ENCODE measurements around the gene SPRYD3. TPM values are rescaled to one million over a fixed set of nuclear protein-coding genes. Genes with fewer than 3 reads are reported as not detected.
A peak's percentile ranks its signal among the peaks of the same experiment; 100 is the strongest.

SPRYD3 gene
- total RNA-seq, 1 donor from 2014 or later, result 41.2 TPM

- Mint-ChIP-seq H3K27me3 (ENCODE audit: insufficient read depth) (no peaks in the 10 kb centered on the region), H3K4me1 (ENCODE audit: low read depth) (peaks cover under 1% of the 10 kb centered on the region), H3K4me3 (no peak overlapping the region), H3K27ac (no peak overlapping the region), H3K36me3 (ENCODE audit: low read depth) (peaks cover 6% of the 10 kb centered on the region), H3K9me3 (no peaks in the 10 kb centered on the region)
- intact Hi-C loops (cut with micrococcal nuclease), result no loop called here
- no peak for DNase-seq (ENCODE audit: low spot score)
Measured at GRCh38 chr12:53060721-53061276, 18.4 kb downstream of the SPRYD3 start.

- Mint-ChIP-seq H3K4me3 (no peak overlapping the region), H3K36me3 (ENCODE audit: low read depth) (peaks cover 6% of the 10 kb centered on the region), H3K27ac (no peak overlapping the region), H3K27me3 (ENCODE audit: insufficient read depth) (no peaks in the 10 kb centered on the region), H3K4me1 (ENCODE audit: low read depth) (no peaks in the 10 kb centered on the region), H3K9me3 (no peaks in the 10 kb centered on the region)
- DNase-seq (ENCODE audit: low spot score), result no peak
- intact Hi-C loops (cut with micrococcal nuclease), result no loop called here
Measured at GRCh38 chr12:53060064-53060720, 19.0 kb downstream of the SPRYD3 start.

- intact Hi-C loops (cut with micrococcal nuclease), result no loop called here
- Mint-ChIP-seq H3K27me3 (ENCODE audit: insufficient read depth) (no peaks in the 10 kb centered on the region), H3K9me3 (no peaks in the 10 kb centered on the region), H3K27ac (no peak overlapping the region), H3K4me1 (ENCODE audit: low read depth) (no peaks in the 10 kb centered on the region), H3K36me3 (ENCODE audit: low read depth) (peaks cover 3% of the 10 kb centered on the region), H3K4me3 (no peak overlapping the region)
- DNase-seq (ENCODE audit: low spot score), result no peak
Measured at GRCh38 chr12:53059434-53060063, 19.6 kb downstream of the SPRYD3 start.

GRCh38 chr12:53058674-53059433 is 20.3 kb downstream of the SPRYD3 start:
- DNase-seq (ENCODE audit: low spot score), result no peak
- intact Hi-C loops (cut with micrococcal nuclease), result no loop called here
- no peak overlapping the region for H3K4me3 Mint-ChIP-seq
- H3K36me3 Mint-ChIP-seq (ENCODE audit: low read depth), result no peaks in the 10 kb centered on the region
- H3K9me3 Mint-ChIP-seq, result no peaks in the 10 kb centered on the region
- H3K4me1 Mint-ChIP-seq (ENCODE audit: low read depth), result peaks cover 5% of the 10 kb centered on the region
- no peaks in the 10 kb centered on the region for H3K27me3 Mint-ChIP-seq (ENCODE audit: insufficient read depth)
- no peak overlapping the region for H3K27ac Mint-ChIP-seq

- no peaks in the 10 kb centered on the region for H3K27me3 Mint-ChIP-seq (ENCODE audit: insufficient read depth)
- no peak overlapping the region for H3K27ac Mint-ChIP-seq
- no peak overlapping the region for H3K4me3 Mint-ChIP-seq
- intact Hi-C loops (cut with micrococcal nuclease), result no loop called here
- no peak for DNase-seq (ENCODE audit: low spot score)
- no peaks in the 10 kb centered on the region for H3K36me3 Mint-ChIP-seq (ENCODE audit: low read depth)
- no peaks in the 10 kb centered on the region for H3K9me3 Mint-ChIP-seq
- peaks cover 10% of the 10 kb centered on the region for H3K4me1 Mint-ChIP-seq (ENCODE audit: low read depth)
Measured at GRCh38 chr12:53057816-53058500, 21.2 kb downstream of the SPRYD3 start.

- DNase-seq (ENCODE audit: low spot score), result no peak
- H3K4me1 Mint-ChIP-seq (ENCODE audit: low read depth), result peaks cover 10% of the 10 kb centered on the region
- intact Hi-C loops (cut with micrococcal nuclease), result no loop called here
- no peak overlapping the region for H3K4me3 Mint-ChIP-seq
- no peaks in the 10 kb centered on the region for H3K9me3 Mint-ChIP-seq
- no peak overlapping the region for H3K27ac Mint-ChIP-seq
- no peaks in the 10 kb centered on the region for H3K36me3 Mint-ChIP-seq (ENCODE audit: low read depth)
- no peaks in the 10 kb centered on the region for H3K27me3 Mint-ChIP-seq (ENCODE audit: insufficient read depth)
Measured at GRCh38 chr12:53056901-53057300, 22.3 kb downstream of the SPRYD3 start.

GRCh38 chr12:53056296-53056695 is 22.9 kb downstream of the SPRYD3 start:
- intact Hi-C loops (cut with micrococcal nuclease), result no loop called here

GRCh38 chr12:53055471-53056266 is 23.5 kb downstream of the SPRYD3 start:
- H3K27me3 Mint-ChIP-seq (ENCODE audit: insufficient read depth), result no peaks in the 10 kb centered on the region
- H3K4me3 Mint-ChIP-seq, result peak overlapping the region; percentile 63
- H3K27ac Mint-ChIP-seq, result no peak overlapping the region
- intact Hi-C loops (cut with micrococcal nuclease), result no loop called here
- H3K4me1 Mint-ChIP-seq (ENCODE audit: low read depth), result peaks cover 15% of the 10 kb centered on the region
- no peaks in the 10 kb centered on the region for H3K9me3 Mint-ChIP-seq
- no peaks in the 10 kb centered on the region for H3K36me3 Mint-ChIP-seq (ENCODE audit: low read depth)
- no peak for DNase-seq (ENCODE audit: low spot score)

More at GRCh38 chr12:53056296-53056695, 22.9 kb downstream of the SPRYD3 start:
- no peaks in the 10 kb centered on the region for H3K36me3 Mint-ChIP-seq (ENCODE audit: low read depth)
- H3K27ac Mint-ChIP-seq, result no peak overlapping the region
- H3K27me3 Mint-ChIP-seq (ENCODE audit: insufficient read depth), result no peaks in the 10 kb centered on the region
- no peak for DNase-seq (ENCODE audit: low spot score)
- H3K4me3 Mint-ChIP-seq, result no peak overlapping the region
- H3K4me1 Mint-ChIP-seq (ENCODE audit: low read depth), result peaks cover 11% of the 10 kb centered on the region
- H3K9me3 Mint-ChIP-seq, result no peaks in the 10 kb centered on the region

GRCh38 chr12:53054112-53054878 is 24.9 kb downstream of the SPRYD3 start:
- peak; percentile 87 for DNase-seq (ENCODE audit: low spot score)
- H3K36me3 Mint-ChIP-seq (ENCODE audit: low read depth), result no peaks in the 10 kb centered on the region
- H3K9me3 Mint-ChIP-seq, result no peaks in the 10 kb centered on the region
- intact Hi-C loops (cut with micrococcal nuclease), result loop anchor here (1.0 to 5.0 kb wide), 5 partner anchors 8 to 163 kb away; partner anchors contain the start of genes EIF4B and SPRYD3
- H3K27ac Mint-ChIP-seq, result peak overlapping the region; percentile 93
- H3K4me3 Mint-ChIP-seq, result peak overlapping the region; percentile 93
- peaks cover 18% of the 10 kb centered on the region for H3K4me1 Mint-ChIP-seq (ENCODE audit: low read depth)
- no peaks in the 10 kb centered on the region for H3K27me3 Mint-ChIP-seq (ENCODE audit: insufficient read depth)

- H3K36me3 Mint-ChIP-seq (ENCODE audit: low read depth), result no peaks in the 10 kb centered on the region
- peak overlapping the region; percentile 93 for H3K4me3 Mint-ChIP-seq
- H3K27me3 Mint-ChIP-seq (ENCODE audit: insufficient read depth), result no peaks in the 10 kb centered on the region
- no peaks in the 10 kb centered on the region for H3K9me3 Mint-ChIP-seq
- peak; percentile 26 for DNase-seq (ENCODE audit: low spot score)
- intact Hi-C loops (cut with micrococcal nuclease), result loop anchor here (1.0 to 5.0 kb wide), 5 partner anchors 7 to 164 kb away; partner anchors contain the start of genes EIF4B and SPRYD3
- H3K4me1 Mint-ChIP-seq (ENCODE audit: low read depth), result peaks cover 25% of the 10 kb centered on the region
- peak overlapping the region; percentile 93 for H3K27ac Mint-ChIP-seq
Measured at GRCh38 chr12:53053218-53054111, 25.7 kb downstream of the SPRYD3 start.

Data from activated T-helper 1 cell treated with anti-CD3 and anti-CD28 coated beads, Interleukin-12 subunit alpha, Interleukin-12 subunit beta, Interleukin-2, Interleukin-4 antibody, amounts not matched to agents 30 ng/mL and 10 ng/mL and 1 ng/mL, durations not matched to agents 14 hours and 24 hours and 36 hours (primary cell).